Measurements from ENCODE around the gene CPO.

The CPO gene

GRCh38 chr2:207014424-207014823 lies 75.1 kb downstream of the CPO start:
- Histone ChIP-seq H3K79me2 (ENCODE audit: control insufficient read depth, insufficient read depth, low read length, unreplicated experiment) (no peaks in the 10 kb centered on the region), H3K27ac (ENCODE audit: low read depth, low read length) (no peak overlapping the region), H2AFZ (ENCODE audit: low read length, unreplicated experiment) (no peak overlapping the region), H3K4me3 (ENCODE audit: low read depth, low read length) (no peak overlapping the region), H3K4me1 (ENCODE audit: control insufficient read depth, insufficient read depth, low read length, unreplicated experiment) (peaks cover 16% of the 10 kb centered on the region), H3K27me3 (ENCODE audit: insufficient read depth, low read length) (no peaks in the 10 kb centered on the region), H3K36me3 (ENCODE audit: insufficient read depth, low read length) (no peaks in the 10 kb centered on the region)

- Histone ChIP-seq H3K36me3 (ENCODE audit: insufficient read depth, low read length) (no peaks in the 10 kb centered on the region), H3K27ac (ENCODE audit: low read depth, low read length) (no peak overlapping the region), H2AFZ (ENCODE audit: low read length, unreplicated experiment) (no peak overlapping the region), H3K79me2 (ENCODE audit: control insufficient read depth, insufficient read depth, low read length, unreplicated experiment) (no peaks in the 10 kb centered on the region), H3K27me3 (ENCODE audit: insufficient read depth, low read length) (no peaks in the 10 kb centered on the region), H3K4me3 (ENCODE audit: low read depth, low read length) (no peak overlapping the region), H3K4me1 (ENCODE audit: control insufficient read depth, insufficient read depth, low read length, unreplicated experiment) (peaks cover 16% of the 10 kb centered on the region)
Measured at GRCh38 chr2:207015901-207016300, 76.6 kb downstream of the CPO start.
